GM12891 (cell line): ENCODE measurements around the gene JADE2.

Experiments
- DNase-seq: peaks from one replicate; pipeline ENCODE4 v3.0.0; 2011; ENCODE audit warnings: low spot score; ENCODE audit not compliant: insufficient read length
- FAIRE-seq: peaks from 2 replicates; lab custom pipeline; 2011; peaks lifted over from hg19 to GRCh38; lab: Jason Lieb, UNC
- PAX5 ChIP-seq: IDR thresholded peaks from 2 replicates; pipeline ENCODE4 v1.6.1; 2011; ENCODE audit warnings: low read length, moderate library complexity, mild to moderate bottlenecking; ENCODE audit not compliant: insufficient read depth, severe bottlenecking
- POLR2A ChIP-seq: IDR thresholded peaks from 2 replicates; pipeline ENCODE4 v1.6.1; 2011; ENCODE audit warnings: low read depth, low read length, control low read depth
- POLR2AphosphoS5 ChIP-seq: IDR thresholded peaks from 2 replicates; pipeline ENCODE4 v1.6.1; 2011; ENCODE audit warnings: low read depth, low read length, control low read depth
- POU2F2 ChIP-seq: IDR thresholded peaks from 2 replicates; pipeline ENCODE4 v1.6.1; 2011; ENCODE audit warnings: low read depth, mild to moderate bottlenecking, control low read depth, low read length, moderate library complexity
- SPI1 ChIP-seq: IDR thresholded peaks from 2 replicates; pipeline ENCODE4 v1.6.1; 2011; ENCODE audit warnings: low read depth, low read length, control low read depth
- TAF1 ChIP-seq: IDR thresholded peaks from 2 replicates; pipeline ENCODE4 v1.6.1; 2011; ENCODE audit warnings: low read depth, low read length, control low read depth

The JADE2 gene

DNA sequence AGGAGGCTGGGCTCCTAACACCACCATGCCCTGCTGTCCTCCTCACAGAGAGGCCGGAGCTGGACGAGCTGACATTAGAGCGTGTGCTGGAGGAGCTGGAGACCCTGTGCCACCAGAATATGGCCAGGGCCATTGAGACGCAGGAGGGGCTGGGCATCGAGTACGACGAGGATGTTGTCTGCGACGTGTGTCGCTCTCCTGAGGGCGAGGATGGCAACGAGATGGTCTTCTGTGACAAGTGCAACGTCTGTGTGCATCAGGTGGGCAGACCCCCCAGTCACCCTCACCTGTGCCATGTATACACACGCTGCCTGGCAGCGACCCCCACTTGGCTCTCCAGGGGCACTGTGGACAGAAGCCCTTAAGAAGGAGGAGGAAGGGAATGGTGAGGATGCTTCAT, 35.2 kb downstream of the JADE2 start:
- no peak for DNase-seq
- TF ChIP-seq PAX5 (no peak), TAF1 (no peak), POLR2A (no peak), POU2F2 (no peak), SPI1 (no peak)
- FAIRE-seq = no peak

DNA sequence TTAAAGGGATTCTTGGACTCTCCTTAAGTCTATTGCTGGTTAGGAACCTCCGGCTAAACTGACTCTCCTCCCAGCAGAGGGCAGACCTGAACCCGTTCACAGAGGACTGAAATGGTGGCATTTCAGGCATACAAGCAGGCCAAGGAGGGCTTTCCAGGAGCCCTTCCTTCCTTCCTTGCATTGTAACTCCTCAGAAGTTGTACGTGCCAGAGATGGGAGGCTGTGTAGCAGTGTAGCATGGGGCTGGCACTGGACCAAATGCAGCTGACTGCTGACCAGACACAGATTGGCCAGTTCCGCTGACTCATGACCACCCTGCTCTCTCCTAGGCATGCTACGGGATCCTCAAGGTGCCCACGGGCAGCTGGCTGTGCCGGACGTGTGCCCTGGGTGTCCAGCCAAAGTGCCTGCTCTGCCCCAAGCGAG, 36.4 kb downstream of the JADE2 start:
- peak; percentile 47 for FAIRE-seq
- DNase-seq = no peak
- TF ChIP-seq POLR2AphosphoS5 (no peak), PAX5 (no peak), SPI1 (no peak), TAF1 (no peak), POU2F2 (no peak), POLR2A (no peak)

DNA sequence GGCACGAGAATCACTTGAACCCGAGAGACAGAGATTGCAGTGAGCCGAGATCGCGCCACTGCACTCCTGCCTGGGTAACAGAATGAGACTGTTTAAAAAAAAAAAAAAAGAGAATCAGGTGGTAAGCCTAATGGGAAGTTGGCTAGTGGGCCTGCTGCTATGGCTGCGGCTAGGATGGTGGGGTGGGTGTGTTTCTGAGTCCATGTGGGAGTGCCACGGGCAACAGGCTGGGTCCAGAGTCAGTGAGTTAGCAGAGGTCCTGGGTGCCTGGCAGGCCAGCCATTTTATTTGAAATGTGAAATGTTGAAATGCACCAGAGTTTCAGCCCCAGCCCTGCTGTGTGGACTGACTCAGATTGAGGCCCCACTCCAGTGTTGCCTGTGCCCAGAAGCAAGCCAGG, 37.8 kb downstream of the JADE2 start:
- FAIRE-seq (no peak), DNase-seq (no peak)
- TF ChIP-seq POLR2AphosphoS5 (no peak), POU2F2 (no peak), PAX5 (no peak), TAF1 (no peak), SPI1 (no peak), POLR2A (no peak)

DNA sequence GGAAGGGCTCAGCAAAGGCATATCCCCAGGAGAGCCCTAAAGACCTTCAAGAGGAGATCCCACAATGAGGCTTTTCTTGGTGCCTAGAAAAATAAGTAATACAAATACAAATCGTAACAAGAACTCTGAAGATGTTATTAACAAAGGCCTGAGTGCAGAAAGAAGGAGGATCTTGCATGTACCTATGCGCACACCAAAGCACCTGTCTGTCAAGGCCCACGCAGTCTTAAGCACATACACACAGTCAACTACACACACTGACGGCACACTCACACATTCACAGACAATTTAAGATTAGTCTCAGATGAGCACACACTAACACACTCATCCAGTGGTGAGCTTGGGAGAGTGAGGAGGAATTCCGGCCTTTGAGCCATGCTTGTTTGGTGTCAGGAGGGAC, 38.5 kb downstream of the JADE2 start:
- no peak for DNase-seq
- TF ChIP-seq POU2F2 (no peak), POLR2AphosphoS5 (no peak)
- no peak for FAIRE-seq

DNA sequence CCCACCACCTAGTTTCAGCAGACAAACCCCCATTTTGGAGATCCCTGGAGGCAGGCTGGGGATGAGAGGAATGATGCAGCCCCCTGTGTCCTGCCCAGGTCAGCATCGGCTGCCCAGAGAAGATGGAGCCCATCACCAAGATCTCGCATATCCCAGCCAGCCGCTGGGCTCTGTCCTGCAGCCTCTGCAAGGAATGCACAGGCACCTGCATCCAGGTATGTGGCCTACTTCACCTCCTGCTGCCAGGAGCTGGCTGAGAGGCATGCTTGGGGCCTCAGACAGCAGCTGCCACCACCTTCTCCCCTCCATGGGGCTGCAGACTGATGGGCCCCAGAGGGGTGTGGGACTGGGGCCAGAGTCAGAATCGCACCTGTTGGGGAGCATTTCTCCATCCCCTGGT, 38.9 kb downstream of the JADE2 start:
- TF ChIP-seq POLR2A (no peak), PAX5 (no peak), POU2F2 (no peak), POLR2AphosphoS5 (no peak), SPI1 (no peak), TAF1 (no peak)
- no peak for DNase-seq
- no peak for FAIRE-seq

DNA sequence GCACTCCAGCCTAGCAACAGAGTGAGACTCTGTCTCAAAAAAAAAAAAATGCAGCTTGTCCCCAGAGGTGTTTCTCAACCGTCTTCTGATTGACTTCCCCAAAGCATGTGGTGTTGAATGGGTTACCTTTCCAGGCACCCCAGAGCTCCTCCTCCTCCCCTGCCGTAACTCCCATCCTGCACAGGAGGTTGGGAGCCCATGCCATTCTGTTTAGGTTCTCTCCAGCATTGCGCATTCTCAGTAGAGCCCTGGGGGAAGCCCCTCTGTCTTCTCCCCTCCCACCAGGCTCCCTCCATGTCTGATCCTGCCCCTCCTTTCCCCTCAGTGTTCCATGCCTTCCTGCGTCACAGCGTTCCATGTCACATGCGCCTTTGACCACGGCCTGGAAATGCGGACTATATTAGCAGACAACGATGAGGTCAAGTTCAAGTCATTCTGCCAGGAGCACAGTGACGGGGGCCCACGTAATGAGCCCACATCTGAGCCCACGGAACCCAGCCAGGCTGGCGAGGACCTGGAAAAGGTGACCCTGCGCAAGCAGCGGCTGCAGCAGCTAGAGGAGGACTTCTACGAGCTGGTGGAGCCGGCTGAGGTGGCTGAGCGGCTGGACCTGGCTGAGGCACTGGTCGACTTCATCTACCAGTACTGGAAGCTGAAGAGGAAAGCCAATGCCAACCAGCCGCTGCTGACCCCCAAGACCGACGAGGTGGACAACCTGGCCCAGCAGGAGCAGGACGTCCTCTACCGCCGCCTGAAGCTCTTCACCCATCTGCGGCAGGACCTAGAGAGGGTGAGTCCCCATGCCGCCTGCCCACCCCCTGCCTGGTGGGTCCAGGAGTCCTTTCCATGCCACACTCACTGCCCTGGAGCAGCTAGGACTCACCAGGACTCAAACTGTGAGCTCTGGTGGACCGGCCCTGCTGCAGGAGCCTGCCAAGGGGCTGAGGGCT, 40.6 kb downstream of the JADE2 start:
- FAIRE-seq = no peak
- TF ChIP-seq TAF1 (no peak), POLR2AphosphoS5 (no peak), SPI1 (no peak), PAX5 (no peak), POLR2A (no peak), POU2F2 (no peak)
- no peak for DNase-seq

DNA sequence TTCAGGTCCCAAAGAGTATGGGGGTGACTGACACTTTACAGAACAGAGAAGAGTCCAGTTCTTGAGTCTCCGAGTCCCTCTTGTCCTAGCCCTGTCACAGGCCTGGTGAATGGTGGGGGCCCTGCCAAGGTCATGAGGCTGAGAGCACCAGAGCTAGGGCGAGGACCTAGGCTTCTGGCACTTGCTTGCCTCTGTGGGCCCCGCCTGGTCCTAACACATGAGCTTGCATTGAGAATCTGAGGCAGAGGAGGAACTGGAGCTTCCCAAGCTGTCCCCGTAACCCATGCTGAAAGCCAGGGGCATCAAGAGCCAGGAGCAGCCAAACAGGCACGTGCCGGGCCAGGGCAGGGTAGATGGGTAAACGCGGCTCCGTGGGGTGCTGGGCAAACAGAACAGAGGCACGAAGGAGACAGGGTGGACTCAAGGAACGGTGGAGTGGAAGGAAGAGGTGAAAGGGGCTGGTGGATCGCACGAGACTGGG, 41.3 kb downstream of the JADE2 start:
- FAIRE-seq (no peak), DNase-seq (no peak)
- no peak for TF ChIP-seq POLR2A
- no peak for TF ChIP-seq POU2F2
- no peak for TF ChIP-seq POLR2AphosphoS5
- TF ChIP-seq TAF1 = no peak
- no peak for TF ChIP-seq SPI1
- no peak for TF ChIP-seq PAX5

DNA sequence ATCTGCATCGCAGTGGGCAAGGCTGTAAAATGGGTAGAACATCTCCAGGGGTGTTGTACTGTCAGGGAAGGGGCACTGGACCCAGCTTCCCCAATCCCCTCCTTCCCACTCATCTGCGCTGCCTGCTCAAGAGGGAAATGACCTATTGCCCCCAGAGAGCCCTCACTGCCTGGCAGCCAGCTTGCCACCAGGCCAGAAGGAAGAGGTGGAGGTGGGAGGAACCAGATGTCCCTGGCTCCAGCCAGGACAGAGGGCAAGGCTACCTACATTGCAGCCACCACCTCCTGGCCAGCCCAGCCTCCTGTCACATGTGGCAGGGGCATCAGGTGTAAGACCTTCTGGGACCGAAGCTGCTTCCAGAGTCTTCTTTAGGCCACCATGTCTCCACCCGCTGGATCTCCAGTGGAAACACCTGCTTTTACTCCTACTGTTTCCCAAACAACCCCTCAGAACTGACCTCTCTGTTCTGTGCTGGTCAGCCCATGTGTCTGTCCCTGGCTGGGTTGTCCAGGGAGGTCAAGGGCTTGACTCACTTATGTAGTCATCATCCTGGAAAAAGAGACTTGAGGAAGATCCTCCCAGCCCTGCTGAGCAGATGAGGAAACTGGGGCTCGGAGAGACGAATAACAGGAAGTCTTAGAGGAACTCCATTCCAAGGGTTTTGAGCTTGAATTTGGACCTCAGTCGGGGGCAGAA, 42.3 kb downstream of the JADE2 start:
- FAIRE-seq (no peak), DNase-seq (no peak)
- no peak for TF ChIP-seq POLR2AphosphoS5

DNA sequence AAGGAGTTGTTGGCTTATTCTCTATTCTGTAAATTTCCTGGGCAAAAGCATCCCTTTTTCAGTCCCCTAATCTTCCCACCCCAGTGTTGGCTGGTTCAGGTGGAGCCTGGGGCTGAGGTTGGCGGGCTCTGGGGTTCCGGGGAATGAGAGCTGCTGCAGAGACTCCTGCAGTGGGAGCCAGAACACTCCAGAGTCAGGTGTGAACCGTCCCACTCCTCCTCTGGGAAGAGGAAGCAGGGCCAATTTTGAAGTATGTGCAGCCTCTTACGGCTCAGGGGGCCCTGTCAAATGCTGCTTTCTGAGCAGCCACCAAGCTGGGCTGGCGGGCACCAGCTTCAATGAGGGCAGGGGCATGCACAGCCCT, 42.8 kb downstream of the JADE2 start:
- no peak for TF ChIP-seq POU2F2
- no peak for TF ChIP-seq POLR2A
- TF ChIP-seq TAF1 = no peak
- TF ChIP-seq PAX5 = no peak
- DNase-seq = no peak
- FAIRE-seq = no peak
